ENCODE measurements around the gene SLC35A3.
"Not testable (repeated sequence)": the region's sequence is repeated elsewhere in the genome, so short reads cannot be mapped to it uniquely, and the experiment has no call there.

The SLC35A3 gene

DNA sequence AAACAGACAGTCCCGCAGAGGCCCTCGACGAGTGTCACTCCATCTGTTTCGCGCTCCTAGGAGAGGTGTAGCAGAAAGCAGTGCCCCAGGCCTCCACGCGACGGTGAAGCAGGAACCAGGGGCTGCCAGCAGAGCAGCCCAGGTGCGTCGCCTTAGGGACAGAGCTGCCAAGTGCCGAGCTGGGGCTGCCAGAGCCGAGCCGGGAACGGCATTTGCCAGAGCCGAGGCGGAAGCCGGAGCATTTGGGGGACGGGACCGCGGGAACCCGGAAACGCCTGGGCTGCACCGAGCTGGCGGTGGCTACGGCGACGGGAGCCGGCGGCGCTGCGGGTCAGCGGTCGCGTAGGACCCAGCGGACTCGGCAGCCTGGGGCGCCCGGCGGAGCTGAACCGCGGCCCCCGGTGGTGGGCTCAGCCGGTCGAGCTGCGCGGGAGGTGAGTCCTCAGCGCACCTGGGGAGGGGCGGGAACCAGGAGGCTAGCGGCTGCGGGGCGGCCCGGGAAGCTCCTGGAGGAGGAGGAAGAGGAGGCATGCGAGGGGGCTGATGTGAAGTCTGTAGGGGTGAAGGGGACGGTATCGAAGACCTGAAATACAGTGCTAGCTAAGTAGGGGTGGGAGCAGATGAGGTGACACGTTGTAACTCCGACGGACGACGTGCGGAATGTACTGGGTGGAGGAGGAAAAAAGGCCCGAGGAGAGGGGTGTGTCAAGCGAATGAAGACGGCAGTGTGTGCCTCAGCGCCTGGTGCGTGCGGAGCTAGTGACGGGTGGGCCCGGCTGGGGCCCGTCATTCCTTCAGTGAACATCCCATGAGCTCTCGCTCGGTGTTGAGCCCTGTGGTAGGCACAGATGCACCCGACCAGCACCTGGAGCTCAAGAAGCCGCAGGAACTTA is at the start of gene SLC35A3:
TSS of gene SLC35A3 (plus strand) at position 268 of the 893 bp plus-strand sequence. CDS start 23,559 bp downstream, outside the sequence.
- Mint-ChIP-seq H3K27ac (peak within 1 kb of the TSS; percentile 91), H3K27me3 (no peaks in the 10 kb centered on the region), H3K4me1 (peaks cover 36% of the 10 kb centered on the region), H3K9me3 (no peaks in the 10 kb centered on the region), H3K36me3 (no peaks in the 10 kb centered on the region), H3K4me3 (peak within 1 kb of the TSS; percentile 94)

- Mint-ChIP-seq H3K27ac (no peak overlapping the region), H3K36me3 (no peaks in the 10 kb centered on the region), H3K4me1 (no peaks in the 10 kb centered on the region), H3K27me3 (peaks cover 11% of the 10 kb centered on the region), H3K4me3 (no peak overlapping the region), H3K9me3 (no peaks in the 10 kb centered on the region)
Measured at GRCh38 chr1:99934801-99935200, 35.0 kb upstream of the SLC35A3 start.

DNA sequence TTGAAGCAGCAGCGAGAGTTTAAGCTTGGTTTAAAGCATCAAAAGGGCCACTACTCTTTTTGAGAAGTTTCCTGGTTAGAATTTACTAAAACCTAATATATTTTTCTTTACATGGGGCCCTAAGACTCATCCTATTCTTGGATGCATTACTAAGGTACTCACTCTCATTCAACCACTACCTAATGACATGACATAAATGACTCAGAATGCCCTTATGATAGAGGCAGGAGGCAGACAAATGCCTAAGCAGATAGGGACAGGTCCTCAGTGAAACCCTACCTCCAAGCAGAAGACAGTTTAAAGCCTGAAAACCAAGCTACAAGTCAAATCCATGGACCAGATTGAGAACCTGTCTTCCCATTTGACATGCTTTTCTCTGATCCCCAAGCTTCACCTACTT is 34.3 kb upstream of the SLC35A3 start:
- no peaks in the 10 kb centered on the region for H3K9me3 Mint-ChIP-seq
- H3K27ac Mint-ChIP-seq, result no peak overlapping the region
- no peaks in the 10 kb centered on the region for H3K4me1 Mint-ChIP-seq
- H3K36me3 Mint-ChIP-seq, result no peaks in the 10 kb centered on the region
- peaks cover 11% of the 10 kb centered on the region for H3K27me3 Mint-ChIP-seq
- H3K4me3 Mint-ChIP-seq, result no peak overlapping the region

DNA sequence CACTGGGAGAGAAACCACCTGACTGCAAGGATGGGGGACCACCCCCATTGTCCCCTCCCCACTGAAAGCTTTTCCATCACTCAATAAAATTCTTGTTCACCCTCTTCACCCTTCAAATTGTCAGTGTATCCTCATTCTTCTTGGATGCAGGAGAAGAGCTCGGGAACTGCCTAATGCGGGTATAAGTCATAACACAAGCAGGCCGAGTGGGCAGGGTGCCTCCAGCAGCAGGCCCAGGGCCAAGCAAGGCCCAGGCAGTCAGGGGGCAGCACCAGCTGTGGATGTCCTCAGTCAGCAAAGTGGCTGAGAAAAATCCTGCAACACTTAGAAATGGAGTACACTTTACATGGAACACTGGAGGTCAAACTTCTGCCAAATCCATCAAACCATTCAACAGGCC is 33.7 kb upstream of the SLC35A3 start:
- no peaks in the 10 kb centered on the region for H3K36me3 Mint-ChIP-seq
- peaks cover 11% of the 10 kb centered on the region for H3K27me3 Mint-ChIP-seq
- no peak overlapping the region for H3K27ac Mint-ChIP-seq
- no peaks in the 10 kb centered on the region for H3K9me3 Mint-ChIP-seq
- no peaks in the 10 kb centered on the region for H3K4me1 Mint-ChIP-seq
- H3K4me3 Mint-ChIP-seq, result no peak overlapping the region

DNA sequence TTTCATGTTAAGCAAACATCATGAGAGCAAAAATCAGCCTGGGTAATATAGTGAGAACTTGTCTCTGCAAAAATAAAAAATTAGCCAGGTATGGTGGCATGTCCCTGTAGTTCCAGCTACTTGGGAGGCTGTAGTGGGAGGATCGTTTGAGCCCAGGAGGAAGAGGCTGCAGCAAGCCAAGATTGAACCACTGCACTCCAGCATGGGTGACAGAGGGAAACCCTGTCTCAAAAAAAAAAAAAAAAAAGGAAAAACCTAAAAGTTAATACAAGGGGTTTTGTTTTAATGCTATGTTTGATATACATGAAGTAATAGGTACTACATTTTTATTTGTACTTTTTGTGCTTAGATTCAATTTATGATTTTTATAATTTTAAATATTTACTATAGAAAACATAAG is 27.1 kb upstream of the SLC35A3 start:
- no peak overlapping the region for H3K4me3 Mint-ChIP-seq
- no peaks in the 10 kb centered on the region for H3K9me3 Mint-ChIP-seq
- no peaks in the 10 kb centered on the region for H3K27me3 Mint-ChIP-seq
- H3K36me3 Mint-ChIP-seq, result no peaks in the 10 kb centered on the region
- H3K27ac Mint-ChIP-seq, result no peak overlapping the region
- no peaks in the 10 kb centered on the region for H3K4me1 Mint-ChIP-seq

- H3K27ac Mint-ChIP-seq, result no peak overlapping the region
- H3K9me3 Mint-ChIP-seq, result no peaks in the 10 kb centered on the region
- no peaks in the 10 kb centered on the region for H3K4me1 Mint-ChIP-seq
- H3K36me3 Mint-ChIP-seq, result no peaks in the 10 kb centered on the region
- no peaks in the 10 kb centered on the region for H3K27me3 Mint-ChIP-seq
- no peak overlapping the region for H3K4me3 Mint-ChIP-seq
Measured at GRCh38 chr1:99943223-99943794, 26.5 kb upstream of the SLC35A3 start.

DNA sequence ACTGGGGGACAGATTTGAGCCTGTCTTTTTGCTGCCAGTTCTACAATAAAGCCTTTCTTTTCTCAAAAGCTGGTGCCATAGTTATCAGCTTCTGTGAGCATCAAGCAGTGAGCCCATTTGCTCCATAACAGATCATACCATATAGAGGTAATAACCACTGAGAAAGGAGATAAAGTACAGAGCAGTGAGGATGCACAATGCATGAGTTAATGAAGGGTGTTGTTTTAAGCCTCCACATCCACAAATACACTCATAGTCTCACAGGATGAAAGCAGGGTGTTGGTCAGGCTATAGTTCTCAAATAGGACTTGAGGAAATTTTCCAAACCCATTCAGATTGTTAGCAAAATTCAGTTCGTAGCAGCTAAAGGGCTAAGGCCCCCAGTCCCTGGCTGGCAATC is 25.6 kb upstream of the SLC35A3 start:
- Mint-ChIP-seq H3K4me3 (no peak overlapping the region), H3K36me3 (no peaks in the 10 kb centered on the region), H3K27me3 (no peaks in the 10 kb centered on the region), H3K4me1 (no peaks in the 10 kb centered on the region), H3K27ac (no peak overlapping the region), H3K9me3 (no peaks in the 10 kb centered on the region)

- H3K27ac Mint-ChIP-seq, result no peak overlapping the region
- no peaks in the 10 kb centered on the region for H3K4me1 Mint-ChIP-seq
- no peaks in the 10 kb centered on the region for H3K9me3 Mint-ChIP-seq
- H3K27me3 Mint-ChIP-seq, result no peaks in the 10 kb centered on the region
- H3K4me3 Mint-ChIP-seq, result no peak overlapping the region
- H3K36me3 Mint-ChIP-seq, result no peaks in the 10 kb centered on the region
Measured at GRCh38 chr1:99945174-99945573, 24.6 kb upstream of the SLC35A3 start.

- Mint-ChIP-seq H3K4me3 (no peak overlapping the region), H3K27me3 (no peaks in the 10 kb centered on the region), H3K27ac (no peak overlapping the region), H3K4me1 (no peaks in the 10 kb centered on the region), H3K36me3 (no peaks in the 10 kb centered on the region), H3K9me3 (no peaks in the 10 kb centered on the region)
Measured at GRCh38 chr1:99950486-99950885, 19.3 kb upstream of the SLC35A3 start.

DNA sequence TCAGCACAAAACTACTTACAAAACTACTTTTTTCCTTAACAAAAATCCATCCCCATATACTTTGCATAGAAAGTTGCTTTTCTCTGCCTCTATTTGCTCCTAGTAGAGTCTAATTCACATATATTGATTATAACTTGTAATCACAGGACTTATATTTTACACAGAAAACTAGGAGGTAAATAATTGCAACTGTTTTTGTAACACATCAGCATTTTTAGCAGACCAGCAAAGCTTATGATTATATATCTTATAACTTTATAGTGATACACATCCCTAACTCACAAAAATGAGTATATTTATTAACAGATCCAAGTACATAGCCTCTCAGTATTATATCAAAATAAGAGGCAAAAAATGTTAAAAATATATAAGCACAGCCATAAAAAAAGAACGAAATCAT is 17.3 kb upstream of the SLC35A3 start:
- Mint-ChIP-seq H3K36me3 (no peaks in the 10 kb centered on the region), H3K9me3 (no peaks in the 10 kb centered on the region), H3K4me3 (no peak overlapping the region), H3K27me3 (no peaks in the 10 kb centered on the region), H3K27ac (no peak overlapping the region), H3K4me1 (no peaks in the 10 kb centered on the region)

- Mint-ChIP-seq H3K36me3 (no peaks in the 10 kb centered on the region), H3K27ac (no peak overlapping the region), H3K4me1 (no peaks in the 10 kb centered on the region), H3K9me3 (no peaks in the 10 kb centered on the region), H3K4me3 (no peak overlapping the region), H3K27me3 (no peaks in the 10 kb centered on the region)
Measured at GRCh38 chr1:99955375-99955774, 14.4 kb upstream of the SLC35A3 start.

DNA sequence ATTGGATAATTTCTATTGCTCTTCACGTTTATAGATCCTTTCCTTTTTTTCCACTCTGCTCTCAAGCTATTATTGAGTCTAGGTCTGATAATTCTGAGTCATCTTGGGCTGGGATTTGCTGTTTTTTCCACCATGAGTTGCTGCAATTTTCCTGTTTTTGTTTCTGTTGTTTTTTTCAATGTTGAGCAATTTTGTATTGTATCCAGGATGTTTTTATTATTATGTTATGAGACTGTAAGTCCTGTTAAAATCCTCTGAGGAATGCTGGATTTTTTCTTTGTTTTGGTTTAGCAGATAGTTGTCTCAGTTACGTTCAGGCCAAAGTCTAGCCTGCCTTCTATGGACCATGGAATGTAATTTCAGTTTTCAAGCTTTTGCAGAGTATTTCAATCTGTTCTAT is 13.0 kb upstream of the SLC35A3 start:
- Mint-ChIP-seq H3K27me3 (no peaks in the 10 kb centered on the region), H3K27ac (no peak overlapping the region), H3K4me1 (no peaks in the 10 kb centered on the region), H3K36me3 (no peaks in the 10 kb centered on the region), H3K4me3 (no peak overlapping the region), H3K9me3 (no peaks in the 10 kb centered on the region)

DNA sequence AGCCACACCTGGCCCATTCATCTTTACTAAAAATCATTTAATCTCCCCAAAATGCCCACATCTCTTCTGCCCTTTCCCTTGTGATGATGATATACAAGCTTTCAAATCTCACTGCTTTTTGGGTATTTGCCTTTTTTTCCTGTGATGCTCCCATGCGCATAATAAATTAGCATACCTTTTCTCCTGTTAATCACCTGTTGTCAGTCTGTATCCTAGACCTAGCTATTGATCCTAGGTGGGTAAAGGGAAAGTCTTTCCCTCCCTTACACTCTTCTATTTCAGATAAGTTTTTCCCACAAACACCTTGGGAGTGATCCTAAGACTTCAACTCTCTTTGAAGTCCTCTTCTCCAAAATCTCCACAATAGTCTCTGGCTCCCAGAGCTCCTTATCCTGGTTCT is 12.0 kb upstream of the SLC35A3 start:
- H3K9me3 Mint-ChIP-seq, result no peaks in the 10 kb centered on the region
- H3K27me3 Mint-ChIP-seq, result no peaks in the 10 kb centered on the region
- H3K27ac Mint-ChIP-seq, result no peak overlapping the region

DNA sequence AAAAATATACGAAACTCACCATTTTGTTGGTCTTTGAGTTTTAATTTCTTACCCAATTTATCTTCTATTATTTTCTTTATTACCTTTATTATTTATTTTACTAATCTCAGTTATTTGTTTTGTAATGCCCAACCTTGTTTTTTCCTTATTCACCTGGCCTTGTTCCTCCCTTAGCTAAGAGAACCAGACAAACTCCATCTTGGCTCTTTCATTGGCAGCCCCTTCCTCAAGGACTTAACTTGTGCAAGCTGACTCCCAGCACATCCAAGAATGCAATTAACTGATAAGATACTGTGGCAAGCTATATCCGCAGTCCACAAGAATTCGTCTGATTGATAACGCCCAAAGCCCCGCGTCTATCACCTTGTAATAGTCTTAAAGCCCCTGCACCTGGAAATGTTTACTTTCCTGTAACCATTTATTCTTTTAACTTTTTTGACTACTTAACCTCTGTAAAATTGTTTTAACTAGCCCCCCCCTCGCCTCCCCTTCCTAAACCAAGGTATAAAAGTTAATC is 10.5 kb upstream of the SLC35A3 start:
- not testable (repeated sequence) for H3K36me3 Mint-ChIP-seq, H3K27me3 Mint-ChIP-seq, H3K4me3 Mint-ChIP-seq, H3K27ac Mint-ChIP-seq, H3K4me1 Mint-ChIP-seq, H3K9me3 Mint-ChIP-seq

More for the DNA sequence above, 12.0 kb upstream of the SLC35A3 start:
- Mint-ChIP-seq H3K4me1 (no peaks in the 10 kb centered on the region), H3K4me3 (no peak overlapping the region), H3K36me3 (no peaks in the 10 kb centered on the region)

DNA sequence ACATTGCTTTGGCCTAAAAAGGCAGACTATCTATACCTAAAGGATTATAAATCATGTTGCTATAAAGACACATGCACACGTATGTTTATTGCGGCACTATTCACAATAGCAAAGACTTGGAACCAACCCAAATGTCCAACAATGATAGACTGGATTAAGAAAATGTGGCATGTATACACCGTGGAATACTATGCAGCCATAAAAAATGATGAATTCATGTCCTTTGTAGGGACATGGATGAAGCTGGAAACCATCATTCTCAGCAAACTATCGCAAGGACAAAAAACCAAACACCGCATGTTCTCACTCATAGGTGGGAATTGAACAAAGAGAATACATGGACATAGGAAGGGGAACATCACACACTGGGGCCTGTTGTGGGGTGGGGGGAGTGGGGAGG is 9.5 kb upstream of the SLC35A3 start:
- H3K4me3 Mint-ChIP-seq, H3K27ac Mint-ChIP-seq, H3K27me3 Mint-ChIP-seq, H3K36me3 Mint-ChIP-seq, H3K4me1 Mint-ChIP-seq, H3K9me3 Mint-ChIP-seq: not testable (repeated sequence)

DNA sequence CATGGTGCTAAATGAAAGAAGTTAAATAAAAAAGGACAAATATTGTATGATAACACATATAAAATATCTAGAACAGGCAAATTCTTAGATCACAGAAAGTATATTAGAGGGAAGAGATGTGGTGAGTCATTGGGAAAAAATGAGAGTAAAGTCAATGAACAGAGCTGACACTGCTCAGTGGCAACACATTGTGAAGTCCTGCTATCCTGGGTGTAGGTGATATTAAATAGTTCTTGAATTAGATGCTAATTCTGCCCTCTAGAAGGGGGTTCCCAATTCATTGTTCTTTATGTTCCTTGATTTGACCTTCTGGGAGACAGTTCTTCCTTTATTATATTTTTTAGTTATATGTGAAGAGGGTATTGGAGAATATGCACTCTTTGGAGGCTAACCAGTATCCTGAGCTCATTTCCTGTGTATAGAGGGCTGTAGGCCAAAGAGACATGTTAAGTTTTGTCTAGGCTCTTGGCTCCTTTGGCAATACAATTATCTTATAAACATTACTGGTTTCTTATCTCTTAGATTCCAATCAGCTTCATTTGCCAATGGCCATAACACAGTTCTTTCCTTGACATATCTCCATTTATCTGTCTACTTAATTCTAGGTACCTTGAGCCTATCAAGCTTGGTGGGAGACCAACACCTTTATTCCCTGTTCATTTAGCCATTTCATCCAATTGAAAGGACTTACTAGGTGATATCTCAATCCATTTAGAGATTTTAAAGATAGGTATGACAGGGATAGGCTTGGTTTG is 6.6 kb upstream of the SLC35A3 start:
- no peak overlapping the region for H3K4me3 Mint-ChIP-seq
- H3K27me3 Mint-ChIP-seq, result no peaks in the 10 kb centered on the region
- no peaks in the 10 kb centered on the region for H3K36me3 Mint-ChIP-seq
- H3K27ac Mint-ChIP-seq, result no peak overlapping the region
- no peaks in the 10 kb centered on the region for H3K9me3 Mint-ChIP-seq
- peaks cover 2% of the 10 kb centered on the region for H3K4me1 Mint-ChIP-seq
